HG03175 (cell line): Measurements from ENCODE around the gene COA7.

Experiments
- ATAC-seq: cut with Tn5 transposase; IDR thresholded peaks from one replicate; pipeline ENCODE4 v1.9.1; 2021; ENCODE audit warnings: mild to moderate bottlenecking, moderate library complexity; ENCODE audit not compliant: unreplicated experiment

Gene COA7

GRCh38 chr1:52670604-52671003, 27.5 kb downstream of the COA7 start:
- ATAC-seq: no peak

- no peak for ATAC-seq
Measured at GRCh38 chr1:52669696-52670095, 28.5 kb downstream of the COA7 start.

- ATAC-seq: no peak
Measured at GRCh38 chr1:52668711-52669110, 29.4 kb downstream of the COA7 start.

GRCh38 chr1:52667984-52668383, 30.2 kb downstream of the COA7 start:
- ATAC-seq: no peak

GRCh38 chr1:52667290-52667689, 30.9 kb downstream of the COA7 start:
- ATAC-seq: no peak

GRCh38 chr1:52665006-52665941, 32.9 kb downstream of the COA7 start:
- no peak for ATAC-seq

GRCh38 chr1:52663716-52664115, 34.4 kb downstream of the COA7 start:
- no peak for ATAC-seq

GRCh38 chr1:52662645-52663313, 35.4 kb downstream of the COA7 start:
- no peak for ATAC-seq

- ATAC-seq: no peak
Measured at GRCh38 chr1:52660807-52661206, 37.3 kb downstream of the COA7 start.

- no peak for ATAC-seq
Measured at GRCh38 chr1:52659851-52660596, 38.1 kb downstream of the COA7 start.

GRCh38 chr1:52659356-52659755, 38.8 kb downstream of the COA7 start:
- no peak for ATAC-seq

- no peak for ATAC-seq
Measured at GRCh38 chr1:52658795-52659194, 39.4 kb downstream of the COA7 start.

- ATAC-seq: no peak
Measured at GRCh38 chr1:52657702-52658101, 40.4 kb downstream of the COA7 start.

GRCh38 chr1:52654063-52654462, 44.1 kb downstream of the COA7 start:
- no peak for ATAC-seq

GRCh38 chr1:52653207-52653849, 44.8 kb downstream of the COA7 start:
- ATAC-seq: no peak

GRCh38 chr1:52651904-52652303, 46.2 kb downstream of the COA7 start:
- ATAC-seq: no peak

GRCh38 chr1:52645261-52645660, 52.9 kb downstream of the COA7 start:
- no peak for ATAC-seq

GRCh38 chr1:52641307-52641706, 56.8 kb downstream of the COA7 start:
- ATAC-seq: no peak

- no peak for ATAC-seq
Measured at GRCh38 chr1:52640697-52641096, 57.5 kb downstream of the COA7 start.

GRCh38 chr1:52637946-52638345, 60.2 kb downstream of the COA7 start:
- no peak for ATAC-seq
